HepG2 (cell line): ENCODE measurements around the gene CCDC57. TPM values are rescaled to one million over a fixed set of nuclear protein-coding genes. Genes with fewer than 3 reads are reported as not detected.

Experiments
- ATAC-seq: fragments of 200-7000 bp; cut with Tn5 transposase; 3 replicates; pipeline ENCODE4 v1.9.1; 2020; ENCODE audit warnings: mild to moderate bottlenecking, moderate library complexity
- BruUV-seq: library from RNA; stranded (reverse); fragments of 400-500 nt; replicated peaks from 2 replicates; lab custom pipeline; 2021; lab: Mats Ljungman, UMichigan
- CTCF ChIA-PET: fragments of 300-600 bp; formaldehyde crosslinking; extraction: SDS; loops from one replicate; lab custom pipeline; 2021; ENCODE audit warnings: low total read pairs, inconsistent platforms, low intra/inter-chr PET ratio; lab: Yijun Ruan, JAX
- POLR2A ChIA-PET: fragments of 350-600 bp; sonication (Branson Sonifier 250); formaldehyde crosslinking; loops from one replicate; lab custom pipeline; 2020; ENCODE audit warnings: antibody characterized with exemption, inconsistent platforms; lab: Yijun Ruan, JAX
- DNase-seq: peaks from one replicate; pipeline ENCODE4 v3.0.0-alpha.2; 2015; ENCODE audit warnings: low spot score
- FAIRE-seq: peaks from 3 replicates; lab custom pipeline; 2011; peaks lifted over from hg19 to GRCh38; lab: Jason Lieb, UNC
- H2AFZ ChIP-seq: one replicate; pipeline ENCODE4 v1.6.1; 2011; ENCODE audit warnings: low read length, inconsistent platforms
- H3K27ac ChIP-seq: fragments of 300-600 bp; 3 replicates; pipeline ENCODE4 v1.8.0; 2011; ENCODE audit warnings: mixed run types, mild to moderate bottlenecking, mixed read lengths, low read length, inconsistent platforms; ENCODE audit not compliant: insufficient read depth; ENCODE audit errors: extremely low read length
- H3K27me3 ChIP-seq, 2 experiments: fragments of 200-600 bp in 1 of 2; 2 replicates in 1 of 2; 3 replicates in 1 of 2; pipeline versions ENCODE4 v1.6.0 to v1.8.0; 2011; ENCODE audit warnings: low read length in 2 of 2, mild to moderate bottlenecking in 2 of 2, moderate library complexity in 2 of 2, inconsistent platforms in 1 of 2; ENCODE audit not compliant: insufficient read depth in 2 of 2, control insufficient read depth in 1 of 2
- H3K36me3 ChIP-seq, 2 experiments: fragments of 200-600 bp in 1 of 2; replicated peaks in 1 of 2; 2 replicates in 1 of 2; 3 replicates in 1 of 2; pipeline versions ENCODE4 v1.5.1 to v1.8.0; 2011; ENCODE audit warnings: low read length in 2 of 2, inconsistent platforms in 1 of 2; ENCODE audit not compliant: insufficient read depth in 2 of 2, control insufficient read depth in 1 of 2
- H3K4me1 ChIP-seq: 2 replicates; pipeline ENCODE4 v1.5.1; 2012; ENCODE audit warnings: low read length, inconsistent platforms; ENCODE audit not compliant: insufficient read depth
- H3K4me2 ChIP-seq: 2 replicates; pipeline ENCODE4 v1.6.0; 2011; ENCODE audit warnings: low read depth, low read length, inconsistent platforms
- H3K4me3 ChIP-seq, 3 experiments: fragments of 200-600 bp in 1 of 3; sonication (generic), shearing (Covaris generic) in 1 of 3; replicated peaks in 1 of 3; 2 replicates each; pipeline ENCODE4 v1.5.1; 2011 to 2016; ENCODE audit warnings: low read length in 3 of 3, inconsistent platforms in 2 of 3, low read depth in 2 of 3, mild to moderate bottlenecking in 2 of 3, control low read depth in 1 of 3, mixed read lengths in 1 of 3; ENCODE audit not compliant: insufficient read depth in 1 of 3
- H3K79me2 ChIP-seq: one replicate; pipeline ENCODE4 v1.6.1; 2011; ENCODE audit warnings: low read length, inconsistent platforms; ENCODE audit not compliant: insufficient read depth
- H3K9ac ChIP-seq: 2 replicates; pipeline ENCODE4 v1.6.0; 2011; ENCODE audit warnings: mild to moderate bottlenecking, low read depth, low read length, inconsistent platforms; ENCODE audit not compliant: insufficient read depth
- H3K9me3 ChIP-seq: 2 replicates; pipeline ENCODE4 v1.5.1; 2012; ENCODE audit warnings: mild to moderate bottlenecking, low read length
- H4K20me1 ChIP-seq: 2 replicates; pipeline ENCODE4 v1.6.0; 2011; ENCODE audit warnings: inconsistent platforms, mild to moderate bottlenecking, low read length, moderate library complexity; ENCODE audit not compliant: insufficient read depth
- AGO2 ChIP-seq: fragments of 200-400 bp; formaldehyde crosslinking; optimal IDR thresholded peaks from 2 replicates; pipeline ENCODE3; 2017; ENCODE audit warnings: mild to moderate bottlenecking, low read depth, low read length, moderate library complexity
- ETS1 ChIP-seq: sonication (generic); formaldehyde crosslinking; IDR thresholded peaks from 2 replicates; pipeline ENCODE4 v1.4.0; 2020; ENCODE audit warnings: missing genetic modification reagents
- FLYWCH1 ChIP-seq: sonication (generic); formaldehyde crosslinking; IDR thresholded peaks from 2 replicates; pipeline ENCODE4 v1.8.1; 2023; ENCODE audit warnings: mild to moderate bottlenecking, missing genetic modification reagents
- IRF2 ChIP-seq: IDR thresholded peaks from 2 replicates; pipeline ENCODE4 v1.6.1; 2018; ENCODE audit warnings: missing genetic modification reagents, missing compliant biosample characterization
- MAF1 ChIP-seq: sonication (generic); formaldehyde crosslinking; IDR thresholded peaks from 2 replicates; pipeline ENCODE4 v1.5.0; 2020; ENCODE audit warnings: missing genetic modification reagents, borderline replicate concordance
- MAFK ChIP-seq, 2 experiments: IDR thresholded peaks in 1 of 2; conservative IDR thresholded peaks in 1 of 2; 2 replicates each; pipeline ENCODE4 v1.6.1; 2011; ENCODE audit warnings: improper control_type of control experiment in 2 of 2, low read length in 2 of 2
- MXD1 ChIP-seq: sonication (generic); formaldehyde crosslinking; IDR thresholded peaks from 2 replicates; pipeline ENCODE4 v1.4.0; 2020; ENCODE audit warnings: mild to moderate bottlenecking, missing genetic modification reagents
- MXD3 ChIP-seq: IDR thresholded peaks from 2 replicates; pipeline ENCODE4 v1.6.1; 2016; ENCODE audit warnings: mild to moderate bottlenecking, missing biosample characterization, missing genetic modification reagents
- PAF1 ChIP-seq: IDR thresholded peaks from 2 replicates; pipeline ENCODE4 v1.6.1; 2016; ENCODE audit warnings: missing genetic modification reagents, missing compliant biosample characterization
- PHF20 ChIP-seq: sonication (generic); formaldehyde crosslinking; IDR thresholded peaks from 2 replicates; pipeline ENCODE4 v1.5.0; 2020; ENCODE audit warnings: mild to moderate bottlenecking, missing genetic modification reagents
- POLR2A ChIP-seq, 2 experiments: IDR thresholded peaks; 2 replicates each; pipeline ENCODE4 v1.6.1; 2011; ENCODE audit warnings: low read depth in 2 of 2, low read length in 2 of 2, mild to moderate bottlenecking in 1 of 2, moderate library complexity in 1 of 2; ENCODE audit not compliant: insufficient read depth in 1 of 2
- RBFOX2 ChIP-seq: fragments of 200-400 bp; formaldehyde crosslinking; IDR thresholded peaks from 2 replicates; pipeline ENCODE4 v1.6.1; 2017; ENCODE audit warnings: low read depth, mild to moderate bottlenecking, low read length
- RBM22 ChIP-seq: fragments of 200-400 bp; formaldehyde crosslinking; optimal IDR thresholded peaks from 2 replicates; pipeline ENCODE3; 2017; ENCODE audit warnings: mild to moderate bottlenecking, low read length, moderate library complexity
- THAP9 ChIP-seq: sonication (generic); formaldehyde crosslinking; IDR thresholded peaks from 2 replicates; pipeline ENCODE4; 2020; ENCODE audit warnings: missing genetic modification reagents, mild to moderate bottlenecking, borderline replicate concordance
- ZNF180 ChIP-seq: sonication (generic); formaldehyde crosslinking; IDR thresholded peaks from 2 replicates; pipeline ENCODE4 v1.4.0; 2020; ENCODE audit warnings: low read depth, missing genetic modification reagents, borderline replicate concordance
- ZNF274 ChIP-seq: sonication (generic); formaldehyde crosslinking; IDR thresholded peaks from 2 replicates; pipeline ENCODE4 v1.5.1; 2020; ENCODE audit warnings: mild to moderate bottlenecking, missing genetic modification reagents
- WGBS: methylation state at CpG from one replicate; pipeline ENCODE4 v1.1.6; 2017; ENCODE audit warnings: low lambda C conversion rate; 5-methylcytosine and 5-hydroxymethylcytosine counted together
- in situ Hi-C: cut with HindIII; loops from 2 replicates; pipeline ENCODE4 v1.10.0; 2017; ENCODE audit warnings: low pct_unique_long_range_greater_than_20kb; ENCODE audit not compliant: extremely low pct_ligation_motif_present
- intact Hi-C: fragments of 100-400 bp; cut with micrococcal nuclease; formaldehyde crosslinking; loops from one replicate; pipeline ENCODE4 v1.10.0; 2022; ENCODE audit not compliant: unreplicated experiment
- polyA plus RNA-seq, 8 experiments: library from polyadenylated mRNA; depleted of rRNA in 3 of 8; stranded (reverse) in 7 of 8; unstranded in 1 of 8; fragments of >200 nt; fragmentation: Illumina TruSeq in 4 of 8; extraction: Trizol in 4 of 8; gene quantifications; 2 replicates each; pipeline versions ENCODE4 v1.2.1 to v1.2.3, GENCODE V29; 2011 to 2016; ENCODE audit warnings: low read depth in 4 of 8, missing spikeins in 1 of 8, mixed read lengths in 1 of 8; ENCODE audit not compliant: insufficient read depth in 1 of 8
- total RNA-seq, 5 experiments: library from RNA; depleted of rRNA; stranded (reverse); fragments of >200 nt; fragmentation: Illumina TruSeq; extraction: Trizol; gene quantifications; 2 replicates each; pipeline ENCODE4 v1.2.3, GENCODE V29; 2016; ENCODE audit warnings: low read depth in 1 of 5

Gene CCDC57
- total and polyA plus RNA-seq, 2 of the 13 experiments (the other 11 are each of a cell fraction or from before 2014, with no cell fraction given): 59.3 to 59.9 TPM

GRCh38 chr17:82247856-82248671, 35.4 kb upstream of the CCDC57 start:
- in situ Hi-C loops: no loop called here
- Histone ChIP-seq H3K4me2 (no peak overlapping the region), H3K27me3 (no peaks in the 10 kb centered on the region), H3K9ac (no peak overlapping the region), H3K27ac (no peak overlapping the region), H3K79me2 (peaks cover 3% of the 10 kb centered on the region), H4K20me1 (peaks cover 45% of the 10 kb centered on the region; the same call in 1 of the 2 replicates), H3K9me3 (no peaks in the 10 kb centered on the region), H3K4me1 (peaks cover 13% of the 10 kb centered on the region), H3K36me3 (peaks cover 76 to 98% of the 10 kb centered on the region in 2 experiments), H2AFZ (no peak overlapping the region), H3K4me3 (no peak overlapping the region)
- POLR2A ChIA-PET: no interaction called here
- no peak for FAIRE-seq
- CTCF ChIA-PET: no interaction called here
- no peak for ATAC-seq
- intact Hi-C loops: no loop called here
- DNase-seq: no peak
- no TSS peak for BruUV-seq
- WGBS: 95% methylated on average over 28 of the region's 28 CpGs
- no peak for TF ChIP-seq THAP9 (CRISPR knock-in tag)
- no peak for TF ChIP-seq PAF1
- no peak for TF ChIP-seq MAF1 (CRISPR knock-in tag)
- 0 out of 2 replicates have a peak, but pooled peaks have one; percentile 32 for TF ChIP-seq MXD3 (CRISPR knock-in tag)
- TF ChIP-seq AGO2: peak; percentile 43
- TF ChIP-seq IRF2 (CRISPR knock-in tag): no peak
- no peak for TF ChIP-seq FLYWCH1 (CRISPR knock-in tag)
- TF ChIP-seq ZNF274: no peak
- TF ChIP-seq ZNF180 (CRISPR knock-in tag): no peak
- TF ChIP-seq PHF20: no peak
- no peak for TF ChIP-seq MAFK (conservative IDR thresholded peaks at IDR 0.05 in 1 of 2, IDR thresholded peaks at IDR 0.05 in 1 of 2; ENCODE audit: low read length in 2 of 2)
- peak in 1 of 2 experiments; percentile 45; a peak in 1 of 4 replicates for TF ChIP-seq POLR2A (IDR thresholded peaks at IDR 0.05; ENCODE audit: insufficient read depth in 1 of 2, low read depth in 2 of 2, low read length in 2 of 2)
- peak; percentile 10 for TF ChIP-seq RBM22
- TF ChIP-seq RBFOX2: 0 out of 2 replicates have a peak, but pooled peaks have one; percentile 14
- TF ChIP-seq ETS1 (CRISPR knock-in tag): no peak
- TF ChIP-seq MXD1: no peak
